ENCODE data around the gene FBXW12.

The FBXW12 gene

DNA sequence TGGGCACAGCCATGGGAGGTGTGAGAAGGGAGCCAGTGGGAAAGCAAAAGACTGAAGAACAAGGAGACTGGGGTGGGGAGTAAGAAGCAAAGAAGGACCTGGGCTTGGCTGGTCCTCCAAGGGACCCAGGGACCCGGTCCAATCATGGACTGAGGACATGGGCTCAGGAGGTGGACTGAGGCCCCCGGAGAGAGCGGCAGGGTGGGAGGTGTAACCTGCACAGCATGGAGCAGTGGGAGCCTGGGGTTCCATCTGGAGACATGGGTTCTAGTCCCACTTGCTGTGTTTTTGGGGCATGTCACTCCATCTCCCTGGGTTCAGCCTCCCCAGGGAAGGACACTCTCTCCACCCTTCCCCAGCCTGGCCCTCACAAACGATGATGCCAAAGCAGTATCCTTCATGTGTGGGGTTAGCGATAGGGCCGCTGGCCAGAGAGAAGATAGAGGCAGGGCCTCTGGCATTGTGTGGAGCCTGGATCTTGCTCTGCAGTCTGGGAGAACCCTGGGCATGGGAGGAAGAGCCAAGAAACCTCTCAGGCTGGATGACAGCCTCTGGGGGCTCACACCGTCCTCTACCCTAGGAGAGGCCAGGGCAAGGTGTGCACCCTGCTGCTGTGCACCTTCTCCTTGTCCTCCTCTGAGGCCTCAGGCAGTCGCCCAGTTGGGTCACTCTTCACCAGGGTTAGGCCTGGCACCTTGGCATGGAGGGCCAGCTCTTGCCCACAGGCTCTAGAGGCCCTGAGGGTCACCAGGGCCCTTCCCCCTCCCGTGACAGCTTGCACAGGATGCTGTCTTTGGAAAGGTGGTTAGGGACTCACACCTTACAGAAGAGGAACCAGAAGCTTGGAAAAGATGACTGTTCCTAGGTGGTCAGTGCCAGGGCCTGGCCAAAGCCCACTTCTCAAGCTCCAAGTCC is 26.0 kb downstream of the FBXW12 start:
- TF ChIP-seq POLR2AphosphoS5 (IDR thresholded peaks at IDR 0.05; ENCODE audit: low read depth, low read length) (no peak), TAF1 (IDR thresholded peaks at IDR 0.05; ENCODE audit: borderline replicate concordance, insufficient read depth, low read length) (no peak), FOXP2 (optimal IDR thresholded peaks at IDR 0.05; ENCODE audit: borderline replicate concordance, extremely low read depth, extremely low read length, insufficient read depth) (no peak), SIN3A (IDR thresholded peaks at IDR 0.05; ENCODE audit: borderline replicate concordance, insufficient read depth, low read length) (no peak)
- TF ChIP-seq, protein P1, sequence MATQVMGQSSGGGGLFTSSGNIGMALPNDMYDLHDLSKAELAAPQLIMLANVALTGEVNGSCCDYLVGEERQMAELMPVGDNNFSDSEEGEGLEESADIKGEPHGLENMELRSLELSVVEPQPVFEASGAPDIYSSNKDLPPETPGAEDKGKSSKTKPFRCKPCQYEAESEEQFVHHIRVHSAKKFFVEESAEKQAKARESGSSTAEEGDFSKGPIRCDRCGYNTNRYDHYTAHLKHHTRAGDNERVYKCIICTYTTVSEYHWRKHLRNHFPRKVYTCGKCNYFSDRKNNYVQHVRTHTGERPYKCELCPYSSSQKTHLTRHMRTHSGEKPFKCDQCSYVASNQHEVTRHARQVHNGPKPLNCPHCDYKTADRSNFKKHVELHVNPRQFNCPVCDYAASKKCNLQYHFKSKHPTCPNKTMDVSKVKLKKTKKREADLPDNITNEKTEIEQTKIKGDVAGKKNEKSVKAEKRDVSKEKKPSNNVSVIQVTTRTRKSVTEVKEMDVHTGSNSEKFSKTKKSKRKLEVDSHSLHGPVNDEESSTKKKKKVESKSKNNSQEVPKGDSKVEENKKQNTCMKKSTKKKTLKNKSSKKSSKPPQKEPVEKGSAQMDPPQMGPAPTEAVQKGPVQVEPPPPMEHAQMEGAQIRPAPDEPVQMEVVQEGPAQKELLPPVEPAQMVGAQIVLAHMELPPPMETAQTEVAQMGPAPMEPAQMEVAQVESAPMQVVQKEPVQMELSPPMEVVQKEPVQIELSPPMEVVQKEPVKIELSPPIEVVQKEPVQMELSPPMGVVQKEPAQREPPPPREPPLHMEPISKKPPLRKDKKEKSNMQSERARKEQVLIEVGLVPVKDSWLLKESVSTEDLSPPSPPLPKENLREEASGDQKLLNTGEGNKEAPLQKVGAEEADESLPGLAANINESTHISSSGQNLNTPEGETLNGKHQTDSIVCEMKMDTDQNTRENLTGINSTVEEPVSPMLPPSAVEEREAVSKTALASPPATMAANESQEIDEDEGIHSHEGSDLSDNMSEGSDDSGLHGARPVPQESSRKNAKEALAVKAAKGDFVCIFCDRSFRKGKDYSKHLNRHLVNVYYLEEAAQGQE (IDR thresholded peaks at IDR 0.05; ENCODE audit: insufficient read depth in 1 of 2, low read depth in 2 of 2, low read length in 2 of 2), result no peak

DNA sequence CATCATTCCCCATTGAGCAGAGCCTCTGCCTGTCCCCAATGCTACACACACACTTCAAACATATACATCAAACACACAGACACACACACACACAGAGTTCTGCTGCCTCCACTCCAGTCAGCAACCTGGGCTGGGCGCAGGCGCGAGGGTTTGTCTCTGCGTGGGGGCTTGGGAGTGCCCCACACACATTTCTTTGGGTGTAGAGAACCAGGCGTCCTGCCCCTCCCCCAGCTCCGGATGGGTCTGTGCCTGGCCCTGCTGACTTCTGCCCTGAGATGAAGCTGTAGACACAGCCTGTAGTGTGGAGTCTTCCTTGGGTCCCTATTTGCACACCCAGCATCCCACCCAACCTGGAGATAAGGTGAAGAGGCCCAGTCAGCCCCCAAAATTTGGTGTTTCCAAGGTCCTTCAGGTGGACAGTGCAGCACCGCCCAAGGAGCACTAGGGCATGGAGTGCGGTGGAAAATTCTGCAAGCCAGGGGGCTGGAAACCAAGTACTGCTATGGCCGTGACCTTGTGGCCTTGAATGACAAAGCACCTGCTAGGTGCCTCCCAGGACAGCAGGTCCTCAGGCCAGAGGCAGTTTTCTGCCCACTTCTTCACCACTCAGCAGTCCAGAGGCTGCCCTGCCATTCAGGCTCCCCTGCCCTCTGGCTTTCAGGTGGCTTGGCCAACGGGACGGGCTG is 26.8 kb downstream of the FBXW12 start:
- TF ChIP-seq, protein P1 (IDR thresholded peaks at IDR 0.05; ENCODE audit: insufficient read depth in 1 of 2, low read depth in 2 of 2, low read length in 2 of 2), result no peak
- no peak for TF ChIP-seq POLR2AphosphoS5 (IDR thresholded peaks at IDR 0.05; ENCODE audit: low read depth, low read length)
- no peak for TF ChIP-seq FOXP2 (optimal IDR thresholded peaks at IDR 0.05; ENCODE audit: borderline replicate concordance, extremely low read depth, extremely low read length, insufficient read depth)
- TF ChIP-seq TAF1 (IDR thresholded peaks at IDR 0.05; ENCODE audit: borderline replicate concordance, insufficient read depth, low read length), result no peak
- TF ChIP-seq SIN3A (IDR thresholded peaks at IDR 0.05; ENCODE audit: borderline replicate concordance, insufficient read depth, low read length), result no peak

DNA sequence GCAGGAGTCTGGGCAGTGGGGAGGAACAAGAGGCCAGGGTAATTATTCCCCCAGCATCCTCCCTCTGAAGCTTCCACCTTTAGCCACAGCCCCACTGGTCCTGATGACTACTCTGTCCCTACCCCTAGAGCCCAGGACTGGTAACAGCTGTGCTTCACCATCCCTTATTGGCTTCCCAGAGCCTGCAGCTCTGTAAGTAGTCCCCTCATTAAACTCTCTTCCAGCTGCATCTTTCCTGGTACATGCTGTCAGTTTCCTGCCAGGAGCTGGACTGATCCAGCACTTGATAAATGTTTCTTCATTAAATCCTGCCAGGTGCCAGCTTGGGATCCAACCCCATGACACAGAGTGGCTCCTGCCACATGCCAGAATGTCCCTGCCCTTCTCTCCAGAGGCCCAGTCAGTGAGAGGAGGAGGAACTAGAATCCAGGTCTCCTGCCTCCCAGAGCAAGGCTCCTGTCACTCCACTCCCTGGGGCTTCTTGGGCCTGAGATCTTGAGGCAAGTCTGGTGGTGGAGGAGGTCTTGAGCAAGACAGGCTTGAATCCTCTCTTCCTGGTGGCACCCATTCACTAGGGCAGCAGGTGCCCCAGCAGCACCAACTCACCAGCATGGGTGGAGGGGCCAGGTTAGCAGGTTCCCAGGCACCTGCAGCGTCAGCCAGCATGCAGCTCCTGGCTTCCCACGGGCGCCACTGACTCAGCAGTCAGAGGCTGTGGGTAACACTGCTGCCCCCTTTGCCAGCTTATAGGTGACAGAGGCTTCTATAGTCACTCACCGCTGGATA is 27.6 kb downstream of the FBXW12 start:
- TF ChIP-seq, protein P1 (IDR thresholded peaks at IDR 0.05; ENCODE audit: insufficient read depth in 1 of 2, low read depth in 2 of 2, low read length in 2 of 2), result no peak
- TF ChIP-seq SIN3A (IDR thresholded peaks at IDR 0.05; ENCODE audit: borderline replicate concordance, insufficient read depth, low read length), result no peak
- no peak for TF ChIP-seq POLR2AphosphoS5 (IDR thresholded peaks at IDR 0.05; ENCODE audit: low read depth, low read length)
- TF ChIP-seq TAF1 (IDR thresholded peaks at IDR 0.05; ENCODE audit: borderline replicate concordance, insufficient read depth, low read length), result no peak
- TF ChIP-seq FOXP2 (optimal IDR thresholded peaks at IDR 0.05; ENCODE audit: borderline replicate concordance, extremely low read depth, extremely low read length, insufficient read depth), result no peak

DNA sequence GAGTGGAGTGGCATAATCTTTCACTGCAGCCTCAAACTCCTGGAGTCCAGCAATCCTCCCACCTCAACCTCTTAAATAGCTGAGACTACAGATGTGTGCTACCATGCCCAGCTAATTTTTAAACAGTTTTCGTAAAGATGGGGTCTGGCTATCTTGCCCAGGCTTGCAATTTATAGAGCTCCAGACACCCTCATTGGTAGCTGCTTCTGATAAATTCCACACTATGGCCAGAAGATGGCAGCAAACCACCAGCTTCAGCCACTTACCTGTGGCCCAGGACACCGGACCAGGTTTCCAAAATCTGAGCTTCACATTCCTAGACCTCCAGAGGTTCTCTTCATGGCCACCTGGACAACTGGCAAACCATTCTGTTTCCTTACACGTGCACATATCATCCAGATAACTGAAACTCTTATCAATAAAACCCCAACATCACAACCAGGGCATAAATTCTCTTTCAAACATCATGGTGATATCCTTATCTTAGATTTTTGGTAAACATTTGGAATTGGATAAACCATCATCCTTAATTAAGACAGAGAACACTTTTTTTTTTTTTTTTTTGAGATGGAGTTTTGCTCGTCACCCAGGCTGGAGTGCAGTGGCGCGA is 28.9 kb downstream of the FBXW12 start:
- TF ChIP-seq, protein P1 (IDR thresholded peaks at IDR 0.05; ENCODE audit: insufficient read depth in 1 of 2, low read depth in 2 of 2, low read length in 2 of 2), result no peak
- TF ChIP-seq SIN3A (IDR thresholded peaks at IDR 0.05; ENCODE audit: borderline replicate concordance, insufficient read depth, low read length) (no peak), POLR2AphosphoS5 (IDR thresholded peaks at IDR 0.05; ENCODE audit: low read depth, low read length) (no peak), FOXP2 (optimal IDR thresholded peaks at IDR 0.05; ENCODE audit: borderline replicate concordance, extremely low read depth, extremely low read length, insufficient read depth) (no peak), TAF1 (IDR thresholded peaks at IDR 0.05; ENCODE audit: borderline replicate concordance, insufficient read depth, low read length) (no peak)
